Breast epithelium (tissue), 4 donors: ENCODE results near the gene H2AZ1. TPM values are rescaled to one million over a fixed set of nuclear protein-coding genes. Genes with fewer than 3 reads are reported as not detected.

Experiments
- DNase-seq, 2 donors: peaks; one replicate each; pipeline ENCODE4 v3.0.0-alpha.2; 2019; ENCODE audit warnings: low spot score in 2 of 2
- H3K27ac ChIP-seq, 2 donors: fragments of 200-600 bp; sonication (generic) in 1 of 2; one replicate each; pipeline ENCODE4 v1.5.1; 2016 to 2019; ENCODE audit warnings: mild to moderate bottlenecking in 1 of 2
- H3K27me3 ChIP-seq, 2 donors: fragments of 200-600 bp; sonication (generic) in 1 of 2; one replicate each; pipeline versions ENCODE4 v1.5.1 to v1.6.0; 2017 to 2019; ENCODE audit warnings: control low read depth in 1 of 2, mild to moderate bottlenecking in 1 of 2
- H3K36me3 ChIP-seq: fragments of 200-600 bp; one replicate; pipeline ENCODE4 v1.5.1; 2019
- H3K4me1 ChIP-seq, 2 donors: fragments of 200-600 bp; sonication (generic); one replicate each; pipeline ENCODE4 v1.5.1; 2016 to 2019; ENCODE audit warnings: control low read depth in 1 of 2
- H3K4me3 ChIP-seq, 3 donors: fragments of 200-600 bp; sonication (generic); 1 replicate in 2 of 3; 2 replicates in 1 of 3; pipeline ENCODE4 v1.5.1; 2016 to 2019; ENCODE audit warnings: mild to moderate bottlenecking in 3 of 3, moderate library complexity in 2 of 3
- H3K9me3 ChIP-seq, 2 donors: fragments of 200-600 bp; sonication (generic) in 1 of 2; one replicate each; pipeline ENCODE4 v1.5.1; 2016 to 2019; ENCODE audit warnings: control low read depth in 1 of 2
- CTCF ChIP-seq, 3 donors: fragments of 450-650 bp; IDR thresholded peaks; one replicate each; pipeline ENCODE4 v1.5.1; 2016 to 2017; ENCODE audit warnings: antibody characterized with exemption in 3 of 3, mild to moderate bottlenecking in 3 of 3, moderate library complexity in 3 of 3
- POLR2A ChIP-seq: fragments of 450-650 bp; IDR thresholded peaks from one replicate; pipeline ENCODE4 v1.6.1; 2016; ENCODE audit warnings: antibody characterized with exemption, mild to moderate bottlenecking, moderate library complexity
- POLR2AphosphoS5 ChIP-seq, 3 donors: sonication (generic); formaldehyde crosslinking; IDR thresholded peaks; one replicate each; pipeline ENCODE4 v1.6.1; 2017; ENCODE audit warnings: antibody characterized with exemption in 3 of 3
- intact Hi-C: fragments of 100-400 bp; cut with DNase I; formaldehyde crosslinking; loops from one replicate; pipeline ENCODE4 v1.15.1; 2023; ENCODE audit warnings: low total_unique reads
- total RNA-seq, 3 donors: library from RNA; depleted of rRNA; stranded (reverse); fragments of >200 nt; gene quantifications; one replicate each; pipeline ENCODE4 v1.1.0, GENCODE V29; 2016

H2AZ1 gene
- total RNA-seq, 3 donors from 2014 or later: 114 to 166 (median 125) TPM

DNA sequence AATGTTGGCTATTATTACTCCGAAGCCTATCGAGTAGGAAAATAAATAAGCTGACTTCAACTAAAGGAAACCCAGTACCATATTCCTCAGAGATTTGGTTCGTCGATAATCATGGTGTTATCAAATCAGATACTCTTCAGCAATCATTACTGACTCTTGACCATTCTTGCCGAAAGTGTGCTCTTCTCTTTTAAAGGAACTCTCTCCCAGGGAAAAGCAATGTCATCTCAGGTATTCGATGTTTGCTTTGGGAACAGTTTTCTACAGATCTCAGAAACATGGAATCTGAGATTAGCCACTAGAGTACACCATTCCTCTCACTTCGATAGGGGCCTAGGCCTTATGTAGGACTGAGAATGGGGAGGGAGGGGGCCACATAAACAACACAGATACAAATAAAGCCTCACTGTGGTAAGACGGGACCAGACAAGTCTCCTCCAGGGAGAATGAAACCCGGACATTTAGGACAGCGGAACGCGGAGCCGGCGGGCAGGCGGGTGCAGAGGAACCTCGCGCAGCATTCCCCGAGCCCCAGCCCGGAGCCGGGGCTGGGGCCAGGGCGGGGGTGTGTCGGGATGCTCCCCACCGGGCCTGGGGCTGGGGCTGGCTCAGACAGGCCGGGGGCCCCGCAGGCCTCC is 4.2 kb downstream of the H2AZ1 start:
- Histone ChIP-seq H3K36me3 (no peaks in the 10 kb centered on the region), H3K4me1 (no peaks in the 10 kb centered on the region), H3K27me3 (no peaks in the 10 kb centered on the region), H3K9me3 (no peaks in the 10 kb centered on the region), H3K27ac (peak overlapping the region; percentile 96 to 98), H3K4me3 (peak overlapping the region; percentile 81 to 98 (median 86))
- intact Hi-C loops: loop anchor here (5.0 kb wide), 1 partner anchor 384 kb away; the partner anchor contains the start of gene TRMT10A
- TF ChIP-seq POLR2AphosphoS5 (IDR thresholded peaks at IDR 0.05) (no peak), CTCF (IDR thresholded peaks at IDR 0.05) (no peak), POLR2A (no peak)
- DNase-seq: no peak

GRCh38 chr4:99943904-99944437 is 6.1 kb downstream of the H2AZ1 start:
- Histone ChIP-seq H3K36me3 (no peaks in the 10 kb centered on the region), H3K27ac (no peak overlapping the region), H3K9me3 (no peaks in the 10 kb centered on the region), H3K4me1 (no peaks in the 10 kb centered on the region), H3K27me3 (no peaks in the 10 kb centered on the region), H3K4me3 (no peak overlapping the region)
- TF ChIP-seq CTCF (IDR thresholded peaks at IDR 0.05) (no peak), POLR2AphosphoS5 (IDR thresholded peaks at IDR 0.05) (no peak), POLR2A (no peak)
- intact Hi-C loops: no loop called here
- no peak for DNase-seq

DNA sequence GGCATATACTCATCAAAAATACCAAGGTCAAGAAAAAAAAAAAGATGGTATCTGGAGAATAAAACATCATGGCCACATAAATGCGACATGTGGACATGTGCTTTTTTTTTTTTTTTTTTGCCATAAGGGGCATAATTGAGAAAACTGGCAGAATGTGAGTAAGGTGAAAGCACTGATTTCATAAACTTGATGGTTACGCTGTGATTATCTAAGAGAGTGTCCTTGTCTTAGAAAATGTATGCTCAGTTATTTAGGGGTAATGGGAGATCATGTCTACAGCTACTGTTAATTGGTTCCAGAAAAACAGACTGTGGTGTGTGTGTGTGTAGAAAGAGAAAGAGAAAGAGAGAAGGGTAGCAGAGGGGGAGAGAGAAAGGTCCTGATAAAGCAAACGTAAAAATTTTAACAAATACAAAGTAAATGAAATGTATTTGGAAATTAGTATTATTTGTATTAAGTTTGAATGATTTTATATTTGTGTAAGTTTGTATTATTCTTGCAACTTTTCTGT is 11.8 kb downstream of the H2AZ1 start:
- Histone ChIP-seq H3K36me3 (no peaks in the 10 kb centered on the region), H3K27me3 (no peaks in the 10 kb centered on the region), H3K27ac (no peak overlapping the region), H3K9me3 (peaks cover 6 to 26% of the 10 kb centered on the region in 2 donors), H3K4me1 (no peaks in the 10 kb centered on the region), H3K4me3 (no peak overlapping the region)
- TF ChIP-seq CTCF (IDR thresholded peaks at IDR 0.05) (no peak), POLR2A (no peak), POLR2AphosphoS5 (IDR thresholded peaks at IDR 0.05) (no peak)
- intact Hi-C loops: no loop called here
- no peak for DNase-seq

DNA sequence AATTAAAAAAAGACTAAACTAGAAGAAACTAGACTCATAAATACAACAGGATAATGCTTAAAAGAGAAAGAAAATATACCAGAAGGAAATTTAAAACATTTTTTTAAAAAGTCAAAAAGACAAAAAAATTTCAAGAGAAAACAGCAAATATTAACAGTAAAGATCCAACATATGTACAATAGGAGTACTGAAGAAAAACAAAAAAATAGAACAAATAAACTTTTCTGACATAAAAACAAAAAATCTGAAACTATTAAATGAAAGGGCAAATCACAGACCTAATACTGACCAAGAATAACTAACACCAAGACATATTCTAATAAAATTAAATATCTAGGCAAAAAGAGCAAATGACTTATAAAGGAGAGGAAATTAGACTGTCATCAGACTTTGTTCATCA is 15.2 kb downstream of the H2AZ1 start:
- H3K27ac ChIP-seq: no peak overlapping the region
- TF ChIP-seq CTCF (IDR thresholded peaks at IDR 0.05) (no peak), POLR2A (no peak), POLR2AphosphoS5 (IDR thresholded peaks at IDR 0.05) (no peak)

DNA sequence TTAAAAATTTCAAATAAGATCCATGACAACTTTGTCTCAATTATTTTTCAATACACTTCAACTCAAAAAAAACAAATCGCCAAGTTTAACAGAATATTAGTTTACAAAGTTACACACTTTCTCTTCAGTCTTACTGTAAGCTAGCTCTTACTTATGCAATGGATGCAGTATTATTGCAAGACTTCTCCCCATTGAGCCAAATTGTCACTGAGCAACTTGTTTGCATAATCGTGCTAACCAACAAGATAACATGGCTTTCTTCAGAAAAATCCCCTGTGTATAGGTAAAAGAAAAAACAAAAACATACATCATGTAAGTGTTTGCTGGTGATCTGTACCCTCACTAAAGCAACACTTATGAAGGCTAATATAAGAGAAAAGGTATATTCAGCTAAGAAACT is 22.5 kb downstream of the H2AZ1 start:
- TF ChIP-seq CTCF (IDR thresholded peaks at IDR 0.05): no peak
- no peak for TF ChIP-seq POLR2A
- no peak for TF ChIP-seq POLR2AphosphoS5 (IDR thresholded peaks at IDR 0.05)
- H3K4me3 ChIP-seq: no peak overlapping the region
- no peaks in the 10 kb centered on the region for H3K4me1 ChIP-seq
- no peak overlapping the region for H3K27ac ChIP-seq
- no peaks in the 10 kb centered on the region for H3K9me3 ChIP-seq
- intact Hi-C loops: loop anchor here (2.0 kb wide), 1 partner anchor 39 kb away; no protein-coding TSS in a partner anchor
- H3K27me3 ChIP-seq: no peaks in the 10 kb centered on the region
- H3K36me3 ChIP-seq: no peaks in the 10 kb centered on the region
- no peak for DNase-seq

More for the DNA sequence above, 15.2 kb downstream of the H2AZ1 start:
- intact Hi-C loops: no loop called here
- no peak overlapping the region for H3K4me3 ChIP-seq
- no peaks in the 10 kb centered on the region for H3K36me3 ChIP-seq
- peaks cover 6 to 29% of the 10 kb centered on the region in 2 donors for H3K9me3 ChIP-seq
- no peaks in the 10 kb centered on the region for H3K27me3 ChIP-seq
- no peak for DNase-seq
- H3K4me1 ChIP-seq: no peaks in the 10 kb centered on the region
